ENCODE measurements around the gene DRAM1.

DNA sequence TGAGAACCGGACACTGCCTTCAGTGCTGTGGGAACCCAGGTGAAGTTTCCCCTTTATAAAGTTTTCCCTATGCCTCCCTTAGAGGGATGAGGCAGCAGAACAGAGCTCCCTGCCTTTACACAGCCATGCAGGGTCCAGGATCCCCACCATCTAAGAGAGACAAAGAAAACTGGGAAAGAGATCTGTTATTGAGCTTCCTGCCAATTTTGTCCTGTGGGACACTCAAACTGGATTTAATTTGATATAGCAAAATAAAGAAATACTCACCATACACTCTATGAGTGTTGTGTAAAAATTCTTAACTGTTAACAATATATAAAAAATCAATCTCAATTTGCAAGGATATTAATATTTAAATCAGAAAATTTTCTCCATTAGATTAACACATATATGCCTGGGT lies 69.9 kb downstream of the DRAM1 start:
- TF ChIP-seq, protein P1, sequence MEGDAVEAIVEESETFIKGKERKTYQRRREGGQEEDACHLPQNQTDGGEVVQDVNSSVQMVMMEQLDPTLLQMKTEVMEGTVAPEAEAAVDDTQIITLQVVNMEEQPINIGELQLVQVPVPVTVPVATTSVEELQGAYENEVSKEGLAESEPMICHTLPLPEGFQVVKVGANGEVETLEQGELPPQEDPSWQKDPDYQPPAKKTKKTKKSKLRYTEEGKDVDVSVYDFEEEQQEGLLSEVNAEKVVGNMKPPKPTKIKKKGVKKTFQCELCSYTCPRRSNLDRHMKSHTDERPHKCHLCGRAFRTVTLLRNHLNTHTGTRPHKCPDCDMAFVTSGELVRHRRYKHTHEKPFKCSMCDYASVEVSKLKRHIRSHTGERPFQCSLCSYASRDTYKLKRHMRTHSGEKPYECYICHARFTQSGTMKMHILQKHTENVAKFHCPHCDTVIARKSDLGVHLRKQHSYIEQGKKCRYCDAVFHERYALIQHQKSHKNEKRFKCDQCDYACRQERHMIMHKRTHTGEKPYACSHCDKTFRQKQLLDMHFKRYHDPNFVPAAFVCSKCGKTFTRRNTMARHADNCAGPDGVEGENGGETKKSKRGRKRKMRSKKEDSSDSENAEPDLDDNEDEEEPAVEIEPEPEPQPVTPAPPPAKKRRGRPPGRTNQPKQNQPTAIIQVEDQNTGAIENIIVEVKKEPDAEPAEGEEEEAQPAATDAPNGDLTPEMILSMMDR (tag by site-specific recombination; IDR thresholded peaks at IDR 0.05), result no peak
- TF ChIP-seq, protein P2, sequence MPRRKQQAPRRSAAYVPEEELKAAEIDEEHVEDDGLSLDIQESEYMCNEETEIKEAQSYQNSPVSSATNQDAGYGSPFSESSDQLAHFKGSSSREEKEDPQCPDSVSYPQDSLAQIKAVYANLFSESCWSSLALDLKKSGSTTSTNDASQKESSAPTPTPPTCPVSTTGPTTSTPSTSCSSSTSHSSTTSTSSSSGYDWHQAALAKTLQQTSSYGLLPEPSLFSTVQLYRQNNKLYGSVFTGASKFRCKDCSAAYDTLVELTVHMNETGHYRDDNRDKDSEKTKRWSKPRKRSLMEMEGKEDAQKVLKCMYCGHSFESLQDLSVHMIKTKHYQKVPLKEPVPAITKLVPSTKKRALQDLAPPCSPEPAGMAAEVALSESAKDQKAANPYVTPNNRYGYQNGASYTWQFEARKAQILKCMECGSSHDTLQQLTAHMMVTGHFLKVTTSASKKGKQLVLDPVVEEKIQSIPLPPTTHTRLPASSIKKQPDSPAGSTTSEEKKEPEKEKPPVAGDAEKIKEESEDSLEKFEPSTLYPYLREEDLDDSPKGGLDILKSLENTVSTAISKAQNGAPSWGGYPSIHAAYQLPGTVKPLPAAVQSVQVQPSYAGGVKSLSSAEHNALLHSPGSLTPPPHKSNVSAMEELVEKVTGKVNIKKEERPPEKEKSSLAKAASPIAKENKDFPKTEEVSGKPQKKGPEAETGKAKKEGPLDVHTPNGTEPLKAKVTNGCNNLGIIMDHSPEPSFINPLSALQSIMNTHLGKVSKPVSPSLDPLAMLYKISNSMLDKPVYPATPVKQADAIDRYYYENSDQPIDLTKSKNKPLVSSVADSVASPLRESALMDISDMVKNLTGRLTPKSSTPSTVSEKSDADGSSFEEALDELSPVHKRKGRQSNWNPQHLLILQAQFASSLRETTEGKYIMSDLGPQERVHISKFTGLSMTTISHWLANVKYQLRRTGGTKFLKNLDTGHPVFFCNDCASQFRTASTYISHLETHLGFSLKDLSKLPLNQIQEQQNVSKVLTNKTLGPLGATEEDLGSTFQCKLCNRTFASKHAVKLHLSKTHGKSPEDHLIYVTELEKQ (tag by site-specific recombination; IDR thresholded peaks at IDR 0.05; ENCODE audit: borderline replicate concordance), result no peak
- TF ChIP-seq SP3 (tag by site-specific recombination; IDR thresholded peaks at IDR 0.05) (no peak), ZBTB8A (tag by site-specific recombination; IDR thresholded peaks at IDR 0.05) (no peak), ZNF544 (tag by site-specific recombination; IDR thresholded peaks at IDR 0.05) (no peak), ZNF202 (tag by site-specific recombination; IDR thresholded peaks at IDR 0.05; ENCODE audit: borderline replicate concordance) (no peak)

Measured in HEK293 (cell line).